T-helper 1 cell (primary cell): ENCODE data around the gene UTS2.

Experiments
- DNase-seq, 5 donors: peaks; one replicate each; pipeline ENCODE4 v3.0.0-alpha.2; 2012 to 2020

Gene UTS2

GRCh38 chr1:7809742-7810141, 43.1 kb downstream of the UTS2 start:
- no peak for DNase-seq

GRCh38 chr1:7808253-7808844, 44.5 kb downstream of the UTS2 start:
- peak in 1 of 5 donors; percentile 23 for DNase-seq

- DNase-seq, result no peak
Observed at GRCh38 chr1:7805460-7805859, 47.4 kb downstream of the UTS2 start.
